Measurements from ENCODE around the gene MTFR2.
"Not testable (repeated sequence)": the region's sequence is repeated elsewhere in the genome, so short reads cannot be mapped to it uniquely, and the experiment has no call there.

The MTFR2 gene

DNA sequence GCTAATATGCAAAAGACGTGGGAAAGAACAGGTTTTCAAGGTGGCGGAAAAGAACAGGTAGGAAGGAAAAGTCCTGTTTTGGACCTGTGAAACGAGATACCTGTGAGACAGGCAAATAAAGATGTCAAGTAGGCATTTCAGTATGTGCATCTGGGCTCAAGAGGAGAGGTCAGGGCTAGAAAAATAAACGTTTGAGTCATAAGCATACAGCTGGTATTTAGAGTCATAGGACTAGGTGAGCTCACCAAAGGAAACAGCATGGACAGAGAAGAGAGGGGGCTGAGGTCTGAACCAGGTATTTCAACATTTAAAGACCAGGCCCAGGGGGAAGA, 14.9 kb downstream of the MTFR2 start:
- 90 to 92% methylated on average over 4 of the region's 4 CpGs for WGBS, 2 experiments (ENCODE audit: insufficient coverage in 2 of 2)
- H3K36me3 ChIP-seq (ENCODE audit: control insufficient read depth, insufficient read depth, low read length), result peaks cover 14% of the 10 kb centered on the region
- no peaks in the 10 kb centered on the region for H3K4me1 ChIP-seq (ENCODE audit: control insufficient read depth, insufficient read depth, low read length, poor library complexity, severe bottlenecking)
- no peak overlapping the region for H3K4me3 ChIP-seq (ENCODE audit: extremely low read depth, insufficient read depth, low read length, poor library complexity, severe bottlenecking)
- no peaks in the 10 kb centered on the region for H3K9me3 ChIP-seq (ENCODE audit: control insufficient read depth, low read length)
- no peak overlapping the region for H3K27ac ChIP-seq (ENCODE audit: low read depth, low read length, severe bottlenecking)

DNA sequence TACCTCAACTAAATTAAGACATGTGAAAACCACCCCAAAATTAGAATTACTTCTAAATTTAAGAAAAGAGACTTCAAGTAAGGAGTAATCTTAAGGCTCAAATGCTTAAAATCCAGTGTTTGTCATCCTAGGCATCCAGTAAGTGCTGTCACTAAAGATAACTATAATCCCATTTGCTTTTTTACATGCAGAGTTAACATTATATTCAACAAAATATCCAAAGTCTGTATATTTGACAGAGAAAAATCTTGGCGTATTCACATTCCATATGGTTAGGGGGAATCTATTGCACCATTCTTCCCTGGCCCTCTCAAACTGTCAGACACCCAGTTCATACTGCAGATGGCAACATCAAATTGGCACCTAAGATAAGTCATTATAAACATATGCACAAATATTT, 17.4 kb downstream of the MTFR2 start:
- no peaks in the 10 kb centered on the region for H3K4me1 ChIP-seq (ENCODE audit: control insufficient read depth, insufficient read depth, low read length, poor library complexity, severe bottlenecking)
- 100% methylated on average over 1 of the region's 1 CpG; no CpG with 5 or more reads in 1 of the 2 experiments for WGBS, 2 experiments (ENCODE audit: insufficient coverage in 2 of 2)
- H3K9me3 ChIP-seq (ENCODE audit: control insufficient read depth, low read length), result no peaks in the 10 kb centered on the region
- no peak overlapping the region for H3K4me3 ChIP-seq (ENCODE audit: extremely low read depth, insufficient read depth, low read length, poor library complexity, severe bottlenecking)
- no peak overlapping the region for H3K27ac ChIP-seq (ENCODE audit: low read depth, low read length, severe bottlenecking)
- peaks cover 9% of the 10 kb centered on the region for H3K36me3 ChIP-seq (ENCODE audit: control insufficient read depth, insufficient read depth, low read length)

DNA sequence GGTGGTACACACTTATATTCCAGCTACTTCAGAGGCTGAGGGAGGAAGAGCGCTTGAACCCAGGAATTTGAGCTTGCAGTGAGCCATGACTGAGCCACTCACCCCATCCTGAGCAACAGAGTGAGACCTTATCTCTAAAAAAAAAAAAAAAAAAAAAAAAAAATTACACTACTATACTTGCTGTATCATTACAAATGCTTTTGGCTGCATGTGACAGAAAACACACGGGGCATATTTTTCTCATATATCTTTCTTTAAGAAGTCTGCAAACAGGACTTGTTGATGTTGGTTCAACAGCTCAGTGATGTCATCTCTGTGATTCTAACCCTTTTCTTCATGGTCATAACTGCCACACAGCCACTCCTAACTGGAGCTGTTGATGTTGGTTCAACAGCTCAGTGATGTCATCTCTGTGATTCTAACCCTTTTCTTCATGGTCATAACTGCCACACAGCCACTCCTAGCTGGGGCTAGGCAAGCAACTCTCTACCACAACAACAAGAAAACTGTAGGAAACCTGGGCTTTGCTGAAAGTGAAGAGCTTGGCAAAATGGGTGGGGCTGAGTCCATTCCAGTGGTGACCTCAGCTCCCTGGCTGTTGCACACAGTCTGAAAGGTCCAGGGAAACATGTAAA, 19.8 kb downstream of the MTFR2 start:
- no peaks in the 10 kb centered on the region for H3K4me1 ChIP-seq (ENCODE audit: control insufficient read depth, insufficient read depth, low read length, poor library complexity, severe bottlenecking)
- H3K9me3 ChIP-seq (ENCODE audit: control insufficient read depth, low read length), result no peaks in the 10 kb centered on the region
- 100% methylated on average over 2 of the region's 2 CpGs; no CpG with 5 or more reads in 1 of the 2 experiments for WGBS, 2 experiments (ENCODE audit: insufficient coverage in 2 of 2)
- no peak overlapping the region for H3K4me3 ChIP-seq (ENCODE audit: extremely low read depth, insufficient read depth, low read length, poor library complexity, severe bottlenecking)
- H3K27ac ChIP-seq (ENCODE audit: low read depth, low read length, severe bottlenecking), result no peak overlapping the region
- H3K36me3 ChIP-seq (ENCODE audit: control insufficient read depth, insufficient read depth, low read length), result peaks cover 6% of the 10 kb centered on the region

DNA sequence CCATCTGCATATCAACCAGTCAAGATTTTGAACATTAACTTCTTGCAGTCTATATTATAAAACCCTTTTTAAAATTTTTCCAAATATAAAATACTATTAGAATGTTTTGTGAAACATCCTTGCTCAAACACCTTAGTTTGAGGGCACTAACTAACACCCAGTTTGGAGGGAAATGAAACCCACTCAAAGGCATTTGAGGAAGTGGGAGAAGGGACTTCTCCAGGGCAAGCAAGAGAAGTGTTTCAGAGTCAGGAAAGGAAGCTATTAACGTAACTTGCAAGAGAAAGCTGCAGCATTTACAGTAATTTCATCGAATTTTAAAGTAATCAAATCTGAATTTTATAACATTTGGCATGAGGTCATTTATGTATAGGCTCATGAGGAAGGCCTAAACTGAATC, 21.3 kb downstream of the MTFR2 start:
- 83% methylated on average over 1 of the region's 2 CpGs; no CpG with 5 or more reads in 1 of the 2 experiments for WGBS, 2 experiments (ENCODE audit: insufficient coverage in 2 of 2)
- H3K4me1 ChIP-seq (ENCODE audit: control insufficient read depth, insufficient read depth, low read length, poor library complexity, severe bottlenecking), result no peaks in the 10 kb centered on the region

DNA sequence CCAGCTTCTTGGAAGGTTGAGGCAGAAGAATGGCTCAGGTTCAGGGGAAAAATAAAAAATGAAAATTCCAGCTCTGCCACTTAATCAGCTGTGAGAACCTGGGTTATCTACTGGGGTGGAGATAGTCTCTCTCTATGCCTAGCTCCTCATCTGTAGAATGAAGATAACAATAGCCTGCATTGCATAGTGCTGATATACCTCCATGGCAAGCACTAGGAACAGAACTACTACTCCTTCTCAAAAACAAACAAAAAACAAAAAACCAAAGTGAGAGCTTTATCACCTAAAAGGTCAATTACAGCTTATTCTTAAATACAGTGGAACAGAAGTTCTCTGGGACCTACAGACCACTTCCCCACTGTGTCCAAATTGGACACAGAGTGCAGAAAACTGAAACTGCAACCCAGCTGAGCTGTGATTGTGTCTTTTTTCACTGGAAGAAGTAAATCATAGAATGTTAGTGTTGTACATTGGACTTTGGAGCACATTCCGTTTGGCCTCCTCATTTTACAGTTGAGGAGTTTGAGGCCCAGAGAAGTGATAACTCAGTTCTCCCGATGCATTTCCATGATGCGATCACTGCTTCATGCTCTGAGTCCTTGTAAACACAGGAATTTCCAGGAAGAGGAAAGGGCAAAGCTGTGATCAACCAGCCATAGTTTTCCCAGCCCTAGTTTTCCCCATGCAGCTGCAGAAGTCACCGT, 23.3 kb downstream of the MTFR2 start:
- 84 to 92% methylated on average over 3 of the region's 4 CpGs for WGBS, 2 experiments (ENCODE audit: insufficient coverage in 2 of 2)
- Histone ChIP-seq H3K4me1 (ENCODE audit: control insufficient read depth, insufficient read depth, low read length, poor library complexity, severe bottlenecking) (no peaks in the 10 kb centered on the region), H3K27ac (ENCODE audit: low read depth, low read length, severe bottlenecking) (no peak overlapping the region), H3K4me3 (ENCODE audit: extremely low read depth, insufficient read depth, low read length, poor library complexity, severe bottlenecking) (no peak overlapping the region), H3K36me3 (ENCODE audit: control insufficient read depth, insufficient read depth, low read length) (peaks cover 3% of the 10 kb centered on the region), H3K9me3 (ENCODE audit: control insufficient read depth, low read length) (no peaks in the 10 kb centered on the region)

More for the DNA sequence above, 21.3 kb downstream of the MTFR2 start:
- Histone ChIP-seq H3K36me3 (ENCODE audit: control insufficient read depth, insufficient read depth, low read length) (peaks cover 3% of the 10 kb centered on the region), H3K4me3 (ENCODE audit: extremely low read depth, insufficient read depth, low read length, poor library complexity, severe bottlenecking) (no peak overlapping the region), H3K27ac (ENCODE audit: low read depth, low read length, severe bottlenecking) (no peak overlapping the region), H3K9me3 (ENCODE audit: control insufficient read depth, low read length) (no peaks in the 10 kb centered on the region)

DNA sequence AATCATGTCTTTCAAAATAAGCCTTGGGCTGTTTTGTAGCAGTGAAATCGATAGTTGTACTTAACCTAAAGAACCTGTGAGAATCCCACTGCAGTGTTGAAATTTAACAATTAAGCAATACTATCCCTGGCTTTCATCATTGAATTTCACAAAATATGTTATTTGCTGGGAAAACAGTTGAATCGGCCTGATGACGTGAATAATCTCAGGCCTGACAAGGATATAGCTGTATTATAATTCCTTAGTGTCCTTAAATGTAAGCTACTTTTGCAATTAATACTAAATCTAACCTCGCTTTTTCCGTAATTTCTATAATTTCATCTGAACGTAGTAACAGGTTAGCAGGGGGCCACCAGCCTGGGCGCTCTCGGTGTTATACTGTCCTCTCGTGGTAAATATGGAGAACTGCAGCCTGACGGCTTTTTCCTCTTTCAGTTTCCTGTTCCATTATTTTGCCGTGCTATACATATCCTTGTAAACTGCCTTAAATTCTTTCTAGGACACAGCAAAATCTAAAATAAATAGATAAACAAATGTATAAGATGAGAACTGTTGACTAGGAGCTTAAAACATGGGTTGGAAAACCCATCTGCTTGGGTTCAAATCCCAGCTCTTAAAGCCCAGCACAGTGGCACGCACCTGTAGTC, 24.0 kb downstream of the MTFR2 start:
- no peaks in the 10 kb centered on the region for H3K9me3 ChIP-seq (ENCODE audit: control insufficient read depth, low read length)
- WGBS, 2 experiments (ENCODE audit: insufficient coverage in 2 of 2), result 83 to 100% methylated on average over 1 of the region's 12 CpGs
- no peak overlapping the region for H3K27ac ChIP-seq (ENCODE audit: low read depth, low read length, severe bottlenecking)
- H3K4me1 ChIP-seq (ENCODE audit: control insufficient read depth, insufficient read depth, low read length, poor library complexity, severe bottlenecking), result no peaks in the 10 kb centered on the region
- peaks cover 3% of the 10 kb centered on the region for H3K36me3 ChIP-seq (ENCODE audit: control insufficient read depth, insufficient read depth, low read length)
- no peak overlapping the region for H3K4me3 ChIP-seq (ENCODE audit: extremely low read depth, insufficient read depth, low read length, poor library complexity, severe bottlenecking)

DNA sequence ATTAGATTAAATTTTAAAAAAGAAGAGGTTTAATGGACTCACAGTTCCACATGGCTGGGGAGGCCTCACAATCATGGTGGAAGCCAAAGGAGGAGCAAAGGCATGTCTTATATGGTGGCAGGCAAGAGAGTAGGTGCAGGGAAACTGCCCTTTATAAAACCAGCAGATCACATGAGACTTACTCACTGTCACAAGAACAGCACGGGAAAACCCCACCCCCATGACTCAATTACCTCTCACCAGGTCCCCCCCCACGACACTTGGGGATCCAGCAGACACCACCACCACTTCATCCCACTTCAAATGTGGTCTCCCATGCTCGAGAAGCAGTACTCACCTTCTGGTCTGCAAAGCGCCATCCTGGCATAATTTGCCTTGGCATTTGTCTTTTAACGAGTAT, 24.6 kb downstream of the MTFR2 start:
- no peaks in the 10 kb centered on the region for H3K4me1 ChIP-seq (ENCODE audit: control insufficient read depth, insufficient read depth, low read length, poor library complexity, severe bottlenecking)
- no peak overlapping the region for H3K27ac ChIP-seq (ENCODE audit: low read depth, low read length, severe bottlenecking)
- peaks cover under 1% of the 10 kb centered on the region for H3K36me3 ChIP-seq (ENCODE audit: control insufficient read depth, insufficient read depth, low read length)
- 63 to 77% methylated on average over 3 of the region's 5 CpGs for WGBS, 2 experiments (ENCODE audit: insufficient coverage in 2 of 2)
- no peaks in the 10 kb centered on the region for H3K9me3 ChIP-seq (ENCODE audit: control insufficient read depth, low read length)
- H3K4me3 ChIP-seq (ENCODE audit: extremely low read depth, insufficient read depth, low read length, poor library complexity, severe bottlenecking), result no peak overlapping the region

DNA sequence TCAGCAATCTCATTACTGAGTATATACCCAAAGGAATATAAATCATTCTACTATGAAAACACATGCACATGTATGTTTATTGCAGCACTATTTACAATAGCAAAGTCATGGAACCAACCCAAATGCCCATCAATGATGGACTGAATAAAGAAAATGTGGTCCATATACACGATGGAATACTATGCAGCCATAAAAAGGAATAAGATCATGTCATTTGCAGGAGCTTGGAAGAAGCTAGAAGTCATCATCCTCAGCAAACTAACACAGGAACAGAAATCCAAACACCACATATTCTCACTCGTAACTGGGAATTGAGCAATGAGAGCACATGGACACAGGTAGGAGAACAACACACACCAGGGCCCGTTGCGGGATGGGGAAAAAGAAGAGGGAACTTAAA, 25.1 kb downstream of the MTFR2 start:
- not testable (repeated sequence) for H3K27ac ChIP-seq (ENCODE audit: low read depth, low read length, severe bottlenecking)

DNA sequence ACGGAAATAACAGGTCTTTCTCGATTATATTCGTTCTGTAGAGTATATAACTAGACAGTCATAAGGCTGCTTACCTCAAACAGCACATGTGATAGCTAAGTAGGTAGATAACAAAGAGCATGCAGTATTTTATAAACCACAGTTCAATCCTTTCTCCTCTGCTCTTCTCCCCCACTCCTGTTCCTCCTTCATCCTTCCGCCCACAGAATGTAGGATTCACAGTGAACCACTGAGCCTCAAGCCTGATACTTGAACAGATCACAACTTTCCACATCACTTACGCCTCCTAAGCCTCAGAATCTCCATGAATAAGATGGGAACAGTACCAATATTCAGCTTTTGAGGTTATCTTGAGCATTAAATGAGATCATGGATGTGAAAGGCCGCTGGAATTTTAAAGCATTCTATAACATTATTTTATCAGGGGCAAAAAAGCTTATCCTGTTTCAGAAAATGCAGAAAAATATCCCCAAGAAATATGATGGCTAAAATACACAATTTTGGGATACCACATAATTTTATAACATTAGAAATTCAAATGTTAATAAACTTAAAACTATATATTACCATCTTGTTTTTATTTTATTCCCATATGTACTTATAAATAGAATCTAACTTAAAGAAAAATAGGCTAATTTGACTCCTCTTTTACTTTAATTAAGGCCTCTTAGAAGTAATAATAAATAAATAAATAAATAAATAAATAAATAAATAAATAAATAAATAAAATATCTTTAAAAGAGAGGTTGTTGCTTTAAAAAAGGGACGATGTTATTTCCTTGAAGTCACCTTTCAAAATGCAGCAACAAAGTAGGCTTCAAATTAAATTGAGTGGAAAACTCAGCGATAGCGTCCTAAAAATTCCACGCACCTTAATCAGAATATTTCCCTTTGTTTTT, 33.4 kb downstream of the MTFR2 start:
- H3K36me3 ChIP-seq (ENCODE audit: control insufficient read depth, insufficient read depth, low read length), result no peaks in the 10 kb centered on the region
- H3K27ac ChIP-seq (ENCODE audit: low read depth, low read length, severe bottlenecking), result no peak overlapping the region
- H3K4me3 ChIP-seq (ENCODE audit: extremely low read depth, insufficient read depth, low read length, poor library complexity, severe bottlenecking), result no peak overlapping the region
- no peaks in the 10 kb centered on the region for H3K9me3 ChIP-seq (ENCODE audit: control insufficient read depth, low read length)
- no peaks in the 10 kb centered on the region for H3K4me1 ChIP-seq (ENCODE audit: control insufficient read depth, insufficient read depth, low read length, poor library complexity, severe bottlenecking)
- WGBS, 2 experiments (ENCODE audit: insufficient coverage in 2 of 2), result 92 to 100% methylated on average over 1 to 2 of the region's 10 CpGs

More for the DNA sequence above, 25.1 kb downstream of the MTFR2 start:
- H3K36me3 ChIP-seq (ENCODE audit: control insufficient read depth, insufficient read depth, low read length); H3K9me3 ChIP-seq (ENCODE audit: control insufficient read depth, low read length); H3K4me1 ChIP-seq (ENCODE audit: control insufficient read depth, insufficient read depth, low read length, poor library complexity, severe bottlenecking); H3K4me3 ChIP-seq (ENCODE audit: extremely low read depth, insufficient read depth, low read length, poor library complexity, severe bottlenecking): not testable (repeated sequence)
- 79% methylated on average over 2 of the region's 4 CpGs; no CpG with 5 or more reads in 1 of the 2 experiments for WGBS, 2 experiments (ENCODE audit: insufficient coverage in 2 of 2)

DNA sequence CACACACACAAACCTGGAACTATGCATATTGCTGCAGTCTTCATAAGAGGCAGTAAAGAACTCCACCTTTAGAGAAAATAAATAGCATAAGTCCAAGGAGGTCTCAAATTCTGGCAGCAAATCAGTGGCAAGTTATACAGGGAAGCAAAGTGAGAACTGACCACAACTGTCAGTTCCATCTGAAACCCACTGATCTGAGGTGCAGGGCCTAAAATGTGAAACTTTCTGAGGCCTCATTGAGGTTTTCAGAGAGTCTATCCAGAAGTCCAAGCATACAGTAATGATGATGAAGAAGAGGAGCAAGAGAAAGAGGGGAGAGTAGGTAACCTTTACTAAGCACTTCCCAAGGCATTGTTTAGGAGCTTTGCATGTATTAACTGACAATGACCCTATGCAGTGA, 36.3 kb downstream of the MTFR2 start:
- Histone ChIP-seq H3K9me3 (ENCODE audit: control insufficient read depth, low read length) (no peaks in the 10 kb centered on the region), H3K4me1 (ENCODE audit: control insufficient read depth, insufficient read depth, low read length, poor library complexity, severe bottlenecking) (no peaks in the 10 kb centered on the region), H3K36me3 (ENCODE audit: control insufficient read depth, insufficient read depth, low read length) (no peaks in the 10 kb centered on the region), H3K4me3 (ENCODE audit: extremely low read depth, insufficient read depth, low read length, poor library complexity, severe bottlenecking) (no peak overlapping the region), H3K27ac (ENCODE audit: low read depth, low read length, severe bottlenecking) (no peak overlapping the region)

All from mesodermal cell (in vitro differentiated cells).